Astrocyte of the cerebellum (primary cell): Measurements from ENCODE around the gene GTF3C1.
A peak's percentile ranks its signal among the peaks of the same experiment; 100 is the strongest.

Experiments used
- DNase-seq: peaks from one replicate; pipeline ENCODE4 v3.0.0-alpha.2; 2011; ENCODE audit warnings: low read depth
- H3K4me3 ChIP-seq: 2 replicates; pipeline ENCODE4 v1.5.1; 2011; ENCODE audit warnings: mild to moderate bottlenecking, low read depth, low read length, moderate library complexity
- CTCF ChIP-seq: IDR thresholded peaks from 2 replicates; pipeline ENCODE4 v1.5.1; 2012; ENCODE audit warnings: low read length, low read depth, moderate library complexity, mild to moderate bottlenecking; ENCODE audit errors: missing control alignments
- in situ Hi-C: cut with HindIII; loops from 2 replicates; pipeline ENCODE4 v1.10.0; 2017; ENCODE audit warnings: low sequenced_read_pairs

GTF3C1 gene

GRCh38 chr16:27445502-27446175 is 104.1 kb downstream of the GTF3C1 start:
- H3K4me3 ChIP-seq = no peak overlapping the region
- TF ChIP-seq CTCF = no peak
- in situ Hi-C loops = no loop called here
- DNase-seq = no peak

- in situ Hi-C loops = no loop called here
- H3K4me3 ChIP-seq = no peak overlapping the region
- no peak for DNase-seq
- TF ChIP-seq CTCF = no peak
Observed at GRCh38 chr16:27444470-27444869, 105.2 kb downstream of the GTF3C1 start.

DNA sequence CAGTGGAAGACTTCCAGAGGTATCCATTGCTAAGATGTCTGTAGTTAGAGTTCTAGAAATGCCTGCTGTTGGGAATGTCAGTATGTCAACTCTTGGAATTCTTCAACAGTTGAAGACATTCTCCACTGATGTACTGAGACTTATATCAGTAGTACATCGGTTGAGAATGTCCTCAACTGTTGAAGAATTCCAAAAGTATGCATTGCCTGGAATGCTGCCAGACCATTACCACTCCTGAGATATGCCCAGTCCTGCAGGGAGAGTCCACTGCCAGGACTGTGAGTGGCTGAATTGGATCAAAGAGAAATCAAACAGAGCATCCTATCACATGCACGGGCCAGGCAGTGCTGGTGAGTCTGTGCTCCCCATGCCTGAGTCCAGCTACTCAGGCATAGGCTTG is 105.7 kb downstream of the GTF3C1 start:
- H3K4me3 ChIP-seq = no peak overlapping the region
- in situ Hi-C loops = no loop called here
- peak; percentile 45 for DNase-seq

GRCh38 chr16:27441998-27442397 is 107.7 kb downstream of the GTF3C1 start:
- no peak for TF ChIP-seq CTCF
- DNase-seq = no peak

More for the DNA sequence above, 105.7 kb downstream of the GTF3C1 start:
- no peak for TF ChIP-seq CTCF

GRCh38 chr16:27441276-27441675 is 108.4 kb downstream of the GTF3C1 start:
- no peak for TF ChIP-seq CTCF
- in situ Hi-C loops = no loop called here
- H3K4me3 ChIP-seq = no peak overlapping the region
- DNase-seq = no peak

More at GRCh38 chr16:27441998-27442397, 107.7 kb downstream of the GTF3C1 start:
- H3K4me3 ChIP-seq = no peak overlapping the region
- in situ Hi-C loops = no loop called here

GRCh38 chr16:27439271-27440018 is 110.3 kb downstream of the GTF3C1 start:
- no peak overlapping the region for H3K4me3 ChIP-seq
- in situ Hi-C loops = no loop called here
- no peak for DNase-seq
- no peak for TF ChIP-seq CTCF
